Fibroblast of pulmonary artery (primary cell): ENCODE measurements around the gene APEH.

Experiments used
- DNase-seq: peaks from one replicate; pipeline ENCODE4 v3.0.0-alpha.2; 2010; ENCODE audit warnings: low read depth
- H3K4me3 ChIP-seq: replicated peaks from 2 replicates; pipeline ENCODE4 v1.5.1; 2011; ENCODE audit warnings: low read depth, mild to moderate bottlenecking, control low read depth, low read length, moderate library complexity
- CTCF ChIP-seq: IDR thresholded peaks from 2 replicates; pipeline ENCODE4 v1.5.1; 2011; ENCODE audit warnings: mild to moderate bottlenecking, control low read depth, low read length, inconsistent platforms; ENCODE audit errors: missing control alignments

APEH gene

GRCh38 chr3:49654955-49655556 lies 19.1 kb upstream of the APEH start:
- no peak for DNase-seq
- TF ChIP-seq CTCF, result no peak

DNA sequence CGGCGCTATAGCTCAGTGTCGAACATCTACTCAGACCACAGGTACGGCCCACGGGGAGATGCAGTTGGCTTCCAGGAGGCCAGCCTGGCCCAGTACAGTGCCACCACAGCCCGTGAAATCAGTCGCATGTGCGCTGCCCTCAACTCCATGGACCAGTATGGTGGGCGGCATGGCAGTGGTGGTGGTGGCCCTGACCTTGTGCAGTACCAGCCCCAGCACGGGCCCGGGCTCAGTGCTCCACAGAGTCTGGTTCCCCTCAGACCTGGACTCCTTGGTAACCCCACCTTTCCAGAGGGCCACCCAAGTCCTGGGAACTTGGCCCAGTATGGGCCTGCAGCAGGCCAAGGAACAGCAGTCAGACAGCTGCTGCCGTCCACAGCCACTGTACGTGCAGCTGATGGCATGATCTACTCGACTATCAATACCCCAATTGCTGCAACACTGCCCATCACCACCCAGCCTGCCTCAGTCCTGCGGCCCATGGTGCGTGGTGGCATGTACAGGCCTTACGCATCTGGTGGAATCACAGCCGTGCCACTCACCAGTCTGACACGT lies 18.3 kb upstream of the APEH start:
- no peak for DNase-seq
- no peak for TF ChIP-seq CTCF
- H3K4me3 ChIP-seq, result no peak overlapping the region

More at GRCh38 chr3:49654955-49655556, 19.1 kb upstream of the APEH start:
- H3K4me3 ChIP-seq, result no peak overlapping the region

GRCh38 chr3:49656541-49657112 lies 17.5 kb upstream of the APEH start:
- DNase-seq, result peak; percentile 14
- H3K4me3 ChIP-seq, result no peak overlapping the region
- TF ChIP-seq CTCF, result peak; percentile 22

DNA sequence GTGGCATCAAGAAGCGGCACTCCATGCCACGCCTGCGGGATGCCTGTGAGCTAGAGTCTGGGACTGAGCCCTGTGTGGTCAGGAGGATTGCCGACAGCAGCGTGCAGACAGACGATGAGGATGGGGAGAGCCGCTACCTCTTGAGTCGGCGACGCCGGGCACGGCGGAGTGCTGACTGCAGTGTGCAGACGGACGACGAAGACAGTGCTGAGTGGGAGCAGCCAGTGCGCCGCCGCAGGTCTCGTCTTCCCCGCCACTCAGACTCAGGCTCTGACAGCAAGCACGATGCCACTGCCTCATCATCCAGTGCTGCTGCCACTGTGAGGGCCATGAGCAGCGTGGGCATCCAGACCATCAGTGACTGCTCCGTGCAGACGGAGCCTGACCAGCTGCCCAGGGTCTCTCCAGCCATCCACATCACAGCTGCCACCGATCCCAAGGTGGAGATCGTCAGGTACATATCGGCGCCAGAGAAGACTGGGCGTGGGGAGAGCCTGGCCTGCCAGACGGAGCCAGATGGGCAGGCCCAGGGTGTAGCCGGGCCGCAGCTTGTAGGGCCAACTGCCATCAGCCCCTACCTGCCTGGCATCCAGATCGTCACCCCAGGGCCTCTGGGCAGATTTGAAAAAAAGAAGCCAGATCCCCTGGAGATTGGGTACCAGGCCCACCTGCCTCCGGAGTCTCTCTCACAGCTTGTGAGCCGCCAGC lies 16.8 kb upstream of the APEH start:
- DNase-seq, result no peak
- TF ChIP-seq CTCF, result no peak
- no peak overlapping the region for H3K4me3 ChIP-seq

DNA sequence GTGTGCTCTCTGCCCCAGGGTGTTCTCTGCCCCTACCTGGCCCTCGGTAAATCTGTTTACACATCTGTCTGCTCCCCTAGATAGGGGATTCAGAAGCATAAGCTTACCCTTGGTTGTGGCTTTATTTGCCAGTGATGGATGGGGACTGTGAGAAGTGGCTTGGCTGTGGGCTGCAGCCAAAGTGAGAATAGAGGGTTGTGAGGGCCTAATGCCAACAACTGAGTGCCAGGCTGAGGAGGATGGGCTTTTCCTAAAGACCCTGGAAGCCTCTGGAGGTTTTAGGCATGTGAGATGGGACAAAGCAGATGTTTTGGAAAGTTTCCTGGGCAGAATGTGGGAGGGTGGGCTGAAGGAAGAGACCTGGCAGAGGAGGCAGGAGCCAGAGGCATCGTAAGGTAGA lies 15.4 kb upstream of the APEH start:
- no peak overlapping the region for H3K4me3 ChIP-seq
- DNase-seq, result no peak
- no peak for TF ChIP-seq CTCF

- no peak for DNase-seq
- TF ChIP-seq CTCF, result no peak
- H3K4me3 ChIP-seq, result no peak overlapping the region
These were observed 14.4 kb upstream of the APEH start for GRCh38 chr3:49659756-49660155.
